B cell (primary cell): ENCODE results near the gene CPEB2. TPM values are rescaled to one million over a fixed set of nuclear protein-coding genes. Genes with fewer than 3 reads are reported as not detected.

Experiments used
- ATAC-seq: fragments of 200-7000 bp; cut with Tn5 transposase; one replicate; pipeline ENCODE4 v1.10.0; 2021; ENCODE audit warnings: low read depth, mild to moderate bottlenecking, moderate number of reproducible peaks, moderate library complexity
- CTCF ChIA-PET: fragments of 350-600 bp; sonication (Branson Sonifier 250); formaldehyde crosslinking; loops from one replicate; lab custom pipeline; 2021; ENCODE audit warnings: antibody characterized with exemption, inconsistent platforms; lab: Charles Lee
- POLR2A ChIA-PET: fragments of 350-600 bp; sonication (Branson Sonifier 250); formaldehyde crosslinking; loops from one replicate; lab custom pipeline; 2021; ENCODE audit warnings: antibody characterized with exemption; lab: Charles Lee
- DNase-seq: peaks from one replicate; pipeline ENCODE4 v3.0.0; 2013
- H2AFZ ChIP-seq: 2 replicates; pipeline ENCODE4 v1.6.1; 2012; ENCODE audit warnings: mild to moderate bottlenecking, low read depth, low read length; ENCODE audit not compliant: insufficient read depth, poor library complexity, severe bottlenecking
- H3K27ac ChIP-seq, 2 donors: 1 replicate in 1 of 2; 2 replicates in 1 of 2; pipeline ENCODE4 v1.5.1; 2012 to 2013; ENCODE audit warnings: low read length in 2 of 2, mild to moderate bottlenecking in 2 of 2, moderate library complexity in 1 of 2
- H3K27me3 ChIP-seq, 4 experiments: fragments of 200-600 bp in 1 of 4; sonication (generic) in 1 of 4; replicated peaks in 1 of 4; 1 replicate in 2 of 4; 2 replicates in 2 of 4; pipeline versions ENCODE4 v1.6.1 to v1.7.0; 2013 to 2016; ENCODE audit warnings: low read length in 3 of 4, mild to moderate bottlenecking in 2 of 4, mixed read lengths in 1 of 4, moderate library complexity in 1 of 4; ENCODE audit not compliant: insufficient read depth in 4 of 4, control insufficient read depth in 3 of 4; ENCODE audit errors: control extremely low read depth in 1 of 4
- H3K36me3 ChIP-seq, 2 experiments: replicated peaks in 1 of 2; 1 replicate in 1 of 2; 2 replicates in 1 of 2; pipeline versions ENCODE4 v1.6.1 to v1.7.1; 2013; ENCODE audit warnings: low read length in 1 of 2; ENCODE audit not compliant: insufficient read depth in 2 of 2, control insufficient read depth in 1 of 2; ENCODE audit errors: control extremely low read depth in 1 of 2, extremely low read depth in 1 of 2
- H3K4me1 ChIP-seq, 2 donors: fragments of 200-600 bp in 1 of 2; sonication (generic) in 1 of 2; 1 replicate in 1 of 2; 2 replicates in 1 of 2; pipeline versions ENCODE4 v1.5.1 to v1.6.1; 2013 to 2017; ENCODE audit warnings: low read length in 2 of 2; ENCODE audit not compliant: control insufficient read depth in 2 of 2, insufficient read depth in 2 of 2
- H3K4me2 ChIP-seq: replicated peaks from 2 replicates; pipeline ENCODE3; 2012; ENCODE audit warnings: mild to moderate bottlenecking, low read depth, low read length; ENCODE audit not compliant: poor library complexity, severe bottlenecking
- H3K4me3 ChIP-seq, 5 experiments: fragments of 200-600 bp in 1 of 5; sonication (generic) in 1 of 5; 1 replicate in 3 of 5; 2 replicates in 2 of 5; pipeline versions ENCODE4 v1.5.1 to v1.7.0; 2011 to 2016; ENCODE audit warnings: low read length in 4 of 5, mild to moderate bottlenecking in 4 of 5, low read depth in 2 of 5, control low read depth in 1 of 5, moderate library complexity in 1 of 5; ENCODE audit not compliant: insufficient read depth in 1 of 5; ENCODE audit errors: control extremely low read depth in 1 of 5, extremely low read depth in 1 of 5
- H3K79me2 ChIP-seq: fragments of 200-600 bp; sonication (generic); one replicate; pipeline ENCODE4 v1.6.0; 2016; ENCODE audit warnings: low read length; ENCODE audit not compliant: control insufficient read depth, insufficient read depth
- H3K9ac ChIP-seq: fragments of 200-600 bp; sonication (generic); 2 replicates; pipeline ENCODE4 v1.6.1; 2017; ENCODE audit warnings: mild to moderate bottlenecking, low read length, moderate library complexity
- H3K9me3 ChIP-seq, 3 donors: one replicate each; pipeline versions ENCODE4 v1.6.1 to v1.7.1; 2013; ENCODE audit warnings: low read length in 2 of 3; ENCODE audit not compliant: control insufficient read depth in 2 of 3, insufficient read depth in 1 of 3; ENCODE audit errors: control extremely low read depth in 1 of 3
- H4K20me1 ChIP-seq: 2 replicates; pipeline ENCODE4 v1.6.0; 2012; ENCODE audit warnings: mild to moderate bottlenecking, low read length; ENCODE audit not compliant: insufficient read depth, control insufficient read depth, poor library complexity, severe bottlenecking
- H3K27ac Mint-ChIP-seq: one replicate; pipeline ENCODE4 v1.8.0; 2021; ENCODE audit warnings: mixed read lengths
- H3K27me3 Mint-ChIP-seq: one replicate; pipeline ENCODE4 v1.8.0; 2021; ENCODE audit warnings: mixed read lengths
- H3K4me1 Mint-ChIP-seq: one replicate; pipeline ENCODE4 v1.8.0; 2021; ENCODE audit warnings: mixed read lengths
- H3K4me3 Mint-ChIP-seq: one replicate; pipeline ENCODE4 v1.8.0; 2021; ENCODE audit warnings: mixed read lengths
- H3K9me3 Mint-ChIP-seq: one replicate; pipeline ENCODE4 v1.8.0; 2022; ENCODE audit warnings: mixed read lengths; ENCODE audit not compliant: insufficient read depth
- CTCF ChIP-seq: fragments of 200-600 bp; IDR thresholded peaks from one replicate; pipeline ENCODE4 v1.8.0; 2022; ENCODE audit warnings: antibody characterized with exemption, mild to moderate bottlenecking
- EZH2 ChIP-seq: IDR thresholded peaks from 2 replicates; pipeline ENCODE4 v1.6.1; 2012; ENCODE audit warnings: borderline replicate concordance, low read depth, mild to moderate bottlenecking, moderate library complexity, low read length; ENCODE audit not compliant: insufficient read depth, poor library complexity, severe bottlenecking
- WGBS: methylation state at CpG from one replicate; pipeline ENCODE4 v1.1.5; 2013; ENCODE audit warnings: missing lambda C conversion rate; ENCODE audit not compliant: insufficient coverage; 5-methylcytosine and 5-hydroxymethylcytosine counted together
- intact Hi-C: fragments of 100-400 bp; cut with micrococcal nuclease; formaldehyde crosslinking; loops from one replicate; pipeline ENCODE4 v1.10.0; 2022
- polyA plus RNA-seq: library from polyadenylated mRNA; depleted of rRNA; stranded (reverse); fragments of >200 nt; gene quantifications from 2 replicates; pipeline ENCODE4 v1.2.3, GENCODE V29; 2012
- total RNA-seq, 2 donors: library from RNA; stranded (reverse); fragments of 120-200 nt in 1 of 2; gene quantifications; 1 replicate in 1 of 2; 2 replicates in 1 of 2; pipeline versions ENCODE4 v1.2.3 to v1.2.4, GENCODE V29; 2013 to 2022

The CPEB2 gene
- total and polyA plus RNA-seq, 2 donors (not counting 1 experiment from before 2014, with no cell fraction given) = 3.2 to 18.0 TPM

GRCh38 chr4:15043922-15044321 is 41.6 kb downstream of the CPEB2 start:
- no peak overlapping the region for H3K4me3 ChIP-seq
- no peak for TF ChIP-seq EZH2
- no peak for TF ChIP-seq CTCF
- no peak overlapping the region for H3K27ac Mint-ChIP-seq
- no peaks in the 10 kb centered on the region for H3K9me3 ChIP-seq
- no peaks in the 10 kb centered on the region for H3K79me2 ChIP-seq
- no peaks in the 10 kb centered on the region for H3K9me3 Mint-ChIP-seq
- H3K9ac ChIP-seq = no peak overlapping the region
- no CpG with 5 or more reads among the region's 1 CpG for WGBS
- ChIA-PET CTCF (no interaction called here), POLR2A (no interaction called here)
- no peaks in the 10 kb centered on the region for H3K27me3 ChIP-seq
- intact Hi-C loops = no loop called here
- H2AFZ ChIP-seq = no peak overlapping the region
- no peak overlapping the region for H3K4me2 ChIP-seq
- H3K27me3 Mint-ChIP-seq = no peaks in the 10 kb centered on the region
- H3K4me1 Mint-ChIP-seq = no peaks in the 10 kb centered on the region
- ATAC-seq (no peak), DNase-seq (no peak)
- no peaks in the 10 kb centered on the region for H4K20me1 ChIP-seq
- no peaks in the 10 kb centered on the region for H3K4me1 ChIP-seq
- peaks cover 5 to 6% of the 10 kb centered on the region in 2 experiments for H3K36me3 ChIP-seq
- no peak overlapping the region for H3K4me3 Mint-ChIP-seq
- no peak overlapping the region for H3K27ac ChIP-seq

GRCh38 chr4:15054541-15054940 is 52.3 kb downstream of the CPEB2 start:
- Histone ChIP-seq H3K4me2 (no peak overlapping the region), H3K27ac (no peak overlapping the region), H3K36me3 (peaks cover 8 to 19% of the 10 kb centered on the region in 2 experiments), H3K9ac (no peak overlapping the region), H2AFZ (no peak overlapping the region), H4K20me1 (no peaks in the 10 kb centered on the region), H3K4me1 (no peaks in the 10 kb centered on the region), H3K27me3 (no peaks in the 10 kb centered on the region), H3K79me2 (no peaks in the 10 kb centered on the region), H3K4me3 (no peak overlapping the region), H3K9me3 (no peaks in the 10 kb centered on the region)
- intact Hi-C loops = no loop called here
- Mint-ChIP-seq H3K4me1 (no peaks in the 10 kb centered on the region), H3K9me3 (no peaks in the 10 kb centered on the region), H3K4me3 (no peak overlapping the region), H3K27ac (no peak overlapping the region), H3K27me3 (no peaks in the 10 kb centered on the region)
- ATAC-seq (no peak), DNase-seq (no peak)
- ChIA-PET CTCF (no interaction called here), POLR2A (no interaction called here)
- TF ChIP-seq CTCF = no peak
- no peak for TF ChIP-seq EZH2
- WGBS = no CpG with 5 or more reads among the region's 2 CpGs
